Loucy (cell line): ENCODE data around the gene TIGD7.

Experiments
- EZH2phosphoT487 ChIP-seq: fragments of 200-600 bp; IDR thresholded peaks from 2 replicates; pipeline ENCODE4 v1.6.1; 2018; ENCODE audit warnings: antibody characterized with exemption, mild to moderate bottlenecking, moderate library complexity, borderline replicate concordance
- TF ChIP-seq, protein P1 (sequence below): fragments of 200-600 bp; sonication (generic); conservative IDR thresholded peaks from 2 replicates; pipeline ENCODE4 v1.5.1; 2014; ENCODE audit warnings: mild to moderate bottlenecking, antibody characterized with exemption, low read length

DNA sequence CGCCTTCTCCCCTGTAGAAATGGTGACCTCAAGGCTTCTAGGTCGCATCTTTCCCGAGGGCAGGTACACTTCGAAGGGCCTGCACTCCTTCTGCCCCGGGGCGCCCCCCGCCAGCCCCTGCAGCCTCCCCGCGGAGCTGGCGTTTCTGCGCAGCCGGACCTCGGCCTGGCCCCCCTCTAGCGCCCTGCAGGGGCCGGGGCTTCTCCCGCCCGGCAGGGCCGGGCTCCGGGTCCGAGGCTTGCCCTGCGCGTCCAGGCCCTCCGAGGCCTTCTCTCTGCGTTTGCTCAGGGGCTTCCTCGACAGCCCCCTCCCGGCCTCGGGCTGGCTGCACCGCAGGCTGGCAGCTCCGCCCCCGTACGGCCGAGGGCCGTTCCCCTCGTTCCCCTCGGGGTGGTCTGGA is 50.9 kb downstream of the TIGD7 start:
- TF ChIP-seq, protein P1, sequence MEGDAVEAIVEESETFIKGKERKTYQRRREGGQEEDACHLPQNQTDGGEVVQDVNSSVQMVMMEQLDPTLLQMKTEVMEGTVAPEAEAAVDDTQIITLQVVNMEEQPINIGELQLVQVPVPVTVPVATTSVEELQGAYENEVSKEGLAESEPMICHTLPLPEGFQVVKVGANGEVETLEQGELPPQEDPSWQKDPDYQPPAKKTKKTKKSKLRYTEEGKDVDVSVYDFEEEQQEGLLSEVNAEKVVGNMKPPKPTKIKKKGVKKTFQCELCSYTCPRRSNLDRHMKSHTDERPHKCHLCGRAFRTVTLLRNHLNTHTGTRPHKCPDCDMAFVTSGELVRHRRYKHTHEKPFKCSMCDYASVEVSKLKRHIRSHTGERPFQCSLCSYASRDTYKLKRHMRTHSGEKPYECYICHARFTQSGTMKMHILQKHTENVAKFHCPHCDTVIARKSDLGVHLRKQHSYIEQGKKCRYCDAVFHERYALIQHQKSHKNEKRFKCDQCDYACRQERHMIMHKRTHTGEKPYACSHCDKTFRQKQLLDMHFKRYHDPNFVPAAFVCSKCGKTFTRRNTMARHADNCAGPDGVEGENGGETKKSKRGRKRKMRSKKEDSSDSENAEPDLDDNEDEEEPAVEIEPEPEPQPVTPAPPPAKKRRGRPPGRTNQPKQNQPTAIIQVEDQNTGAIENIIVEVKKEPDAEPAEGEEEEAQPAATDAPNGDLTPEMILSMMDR = no peak
- no peak for TF ChIP-seq EZH2phosphoT487
